ENCODE results near the gene MUC22.
A peak's percentile ranks its signal among the peaks of the same experiment; 100 is the strongest.

MUC22 gene

GRCh38 chr6:31075528-31075927 lies 65.3 kb downstream of the MUC22 start:
- DNase-seq (ENCODE audit: low read depth, low spot score): no peak

DNA sequence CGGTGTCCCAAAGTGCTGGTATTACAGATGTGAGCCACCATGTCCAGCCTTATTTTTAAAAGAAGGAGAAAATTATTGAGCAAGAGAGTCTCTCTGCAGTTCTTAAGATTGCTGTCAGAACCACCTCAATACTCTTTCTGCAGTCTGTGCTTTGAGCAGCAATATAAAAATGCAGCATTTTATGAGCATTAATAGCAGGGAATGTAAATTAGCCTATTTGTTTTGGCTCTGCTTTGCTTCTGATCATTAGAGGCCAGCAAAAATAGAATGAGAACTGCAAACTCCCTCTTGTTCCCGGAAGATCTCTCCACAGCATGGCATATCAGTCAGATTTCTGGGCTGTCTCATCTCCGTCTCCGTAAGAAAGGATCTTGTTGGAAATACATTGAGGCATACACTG lies 66.3 kb downstream of the MUC22 start:
- no peak for DNase-seq (ENCODE audit: low read depth, low spot score)

DNA sequence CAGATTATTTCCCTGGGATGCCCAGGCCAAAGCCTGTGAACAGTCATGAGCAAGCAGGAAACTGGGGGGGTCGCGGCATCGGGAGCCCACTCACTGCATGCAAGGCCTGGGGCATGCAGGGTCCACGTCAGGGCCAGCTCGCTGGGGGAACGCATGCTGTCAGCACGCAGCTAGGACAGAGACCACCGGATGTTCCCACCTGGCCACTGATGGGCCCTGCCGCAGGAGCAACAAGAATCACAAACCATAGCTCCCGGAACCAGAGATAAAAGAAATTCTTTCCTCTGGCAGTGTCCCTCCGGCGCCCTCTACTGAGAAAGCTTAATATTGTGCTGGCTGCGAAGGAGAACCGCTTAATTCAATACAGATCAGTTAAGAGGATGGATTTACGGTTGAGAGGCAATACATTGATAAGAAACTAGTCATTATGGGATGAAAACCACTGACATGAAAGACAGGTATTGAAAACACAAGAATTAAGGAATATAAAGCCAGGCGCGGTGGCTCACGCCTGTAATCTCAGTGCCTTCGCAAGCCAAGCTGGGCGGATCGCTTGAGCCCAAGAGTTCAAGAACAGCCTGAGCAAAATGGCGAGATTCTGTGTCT lies 69.5 kb downstream of the MUC22 start:
- DNase-seq (ENCODE audit: low read depth, low spot score): peak; percentile 53

GRCh38 chr6:31081872-31082271 lies 71.6 kb downstream of the MUC22 start:
- no peak for DNase-seq (ENCODE audit: low read depth, low spot score)

DNA sequence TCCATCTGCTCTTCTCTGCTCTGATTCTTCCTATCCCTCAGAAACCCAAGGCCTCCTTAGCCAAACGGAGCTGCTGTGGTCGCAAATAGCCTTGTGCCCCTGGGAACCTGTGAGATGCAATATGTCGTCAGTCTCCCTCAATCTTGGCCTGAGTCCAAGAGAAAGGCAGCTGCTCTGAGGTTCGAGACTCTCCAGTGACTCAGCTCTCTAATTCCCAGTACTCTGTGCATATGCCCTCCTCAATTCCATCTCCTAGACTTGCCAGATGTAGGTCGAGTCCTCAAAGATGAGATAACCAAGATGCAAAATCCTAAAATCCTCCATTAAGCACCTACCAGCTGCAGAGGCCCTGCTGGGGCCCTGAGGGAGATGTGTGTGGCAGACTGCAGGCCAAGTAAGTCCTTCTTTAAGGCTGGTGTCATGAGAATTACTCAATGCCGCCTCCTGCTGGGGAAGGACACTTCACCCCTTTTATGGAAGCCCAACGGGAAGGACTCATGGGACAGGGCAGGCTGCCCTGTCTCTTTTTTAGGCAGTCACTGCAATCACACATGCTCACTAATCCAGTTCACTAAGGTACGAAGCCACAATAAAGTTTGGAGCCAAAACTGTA lies 73.6 kb downstream of the MUC22 start:
- no peak for DNase-seq (ENCODE audit: low read depth, low spot score)

Measured in activated naive CD8-positive, alpha-beta T cell treated with anti-CD3 and anti-CD28 coated beads, Interleukin-2, amount 50 U/mL, for 16 hours (primary cell).